ENCODE results near the gene C11orf87. TPM values are rescaled to one million over a fixed set of nuclear protein-coding genes. Genes with fewer than 3 reads are reported as not detected.

Gene C11orf87
- polyA plus RNA-seq, 3 donors: not detected

DNA sequence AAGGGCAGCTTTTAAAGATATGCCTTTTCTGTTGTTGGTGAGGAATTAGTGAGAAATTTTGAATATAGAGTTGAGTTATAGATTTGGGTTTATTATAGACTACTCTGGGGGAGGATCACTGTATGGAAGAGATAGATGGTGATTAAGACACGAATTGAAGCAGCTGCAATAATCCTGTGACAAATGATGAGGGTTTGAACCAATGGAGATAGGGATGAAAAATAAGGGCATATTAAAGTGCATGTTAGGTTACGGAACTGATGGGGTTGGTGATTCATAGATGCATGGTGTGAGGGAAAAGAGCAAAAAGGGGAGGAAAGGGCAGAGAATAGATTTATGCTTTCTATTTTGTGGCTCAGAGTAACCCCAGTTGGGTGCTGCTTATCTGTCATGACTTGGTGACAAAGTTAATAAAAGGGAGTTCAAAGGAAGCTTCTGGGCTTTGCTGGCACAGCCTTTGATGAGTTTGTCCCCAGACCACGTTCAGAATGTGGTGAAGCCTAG is 11.8 kb downstream of the C11orf87 start:
- Histone ChIP-seq H3K27ac (ENCODE audit: low read depth in 1 of 2, low read length in 2 of 2) (no peak overlapping the region), H3K9ac (ENCODE audit: insufficient read depth, low read length, poor library complexity, severe bottlenecking) (no peak overlapping the region), H3K27me3 (ENCODE audit: control insufficient read depth in 2 of 2, insufficient read depth in 2 of 2, low read length in 2 of 2) (no peaks in the 10 kb centered on the region), H3K9me3 (replicated peaks in 1 of 2; ENCODE audit: control insufficient read depth in 1 of 2, insufficient read depth in 1 of 2, low read length in 2 of 2) (no peaks in the 10 kb centered on the region), H3K4me3 (replicated peaks in 1 of 3; ENCODE audit: low read depth in 2 of 3, low read length in 3 of 3) (no peak overlapping the region), H3K79me2 (ENCODE audit: insufficient read depth, low read length) (no peaks in the 10 kb centered on the region), H3K4me2 (replicated peaks; ENCODE audit: extremely low read depth, low read length, poor library complexity, severe bottlenecking) (no peak overlapping the region), H4K20me1 (ENCODE audit: insufficient read depth, low read length) (no peaks in the 10 kb centered on the region), H2AFZ (ENCODE audit: insufficient read depth, low read depth, low read length, poor library complexity, severe bottlenecking) (no peak overlapping the region), H3K4me1 (ENCODE audit: control insufficient read depth in 1 of 2, insufficient read depth in 2 of 2, low read length in 2 of 2) (no peaks in the 10 kb centered on the region), H3K36me3 (replicated peaks in 1 of 2; ENCODE audit: control insufficient read depth in 1 of 2, insufficient read depth in 2 of 2, low read length in 2 of 2) (no peaks in the 10 kb centered on the region)
- Mint-ChIP-seq H3K4me3 (no peak overlapping the region), H3K9me3 (peaks cover 0 to 2% (median 0%) of the 10 kb centered on the region in 7 donors), H3K4me1 (no peaks in the 10 kb centered on the region), H3K27me3 (ENCODE audit: low read depth in 3 of 3) (peaks cover 0 to 3% (median 2%) of the 10 kb centered on the region in 3 donors), H3K36me3 (no peaks in the 10 kb centered on the region), H3K27ac (no peak overlapping the region)
- 63% methylated on average over 3 of the region's 3 CpGs for WGBS (ENCODE audit: insufficient coverage)
- DNase-seq: no peak
- intact Hi-C loops (cut with micrococcal nuclease): no loop called here
- TF ChIP-seq, protein P1, sequence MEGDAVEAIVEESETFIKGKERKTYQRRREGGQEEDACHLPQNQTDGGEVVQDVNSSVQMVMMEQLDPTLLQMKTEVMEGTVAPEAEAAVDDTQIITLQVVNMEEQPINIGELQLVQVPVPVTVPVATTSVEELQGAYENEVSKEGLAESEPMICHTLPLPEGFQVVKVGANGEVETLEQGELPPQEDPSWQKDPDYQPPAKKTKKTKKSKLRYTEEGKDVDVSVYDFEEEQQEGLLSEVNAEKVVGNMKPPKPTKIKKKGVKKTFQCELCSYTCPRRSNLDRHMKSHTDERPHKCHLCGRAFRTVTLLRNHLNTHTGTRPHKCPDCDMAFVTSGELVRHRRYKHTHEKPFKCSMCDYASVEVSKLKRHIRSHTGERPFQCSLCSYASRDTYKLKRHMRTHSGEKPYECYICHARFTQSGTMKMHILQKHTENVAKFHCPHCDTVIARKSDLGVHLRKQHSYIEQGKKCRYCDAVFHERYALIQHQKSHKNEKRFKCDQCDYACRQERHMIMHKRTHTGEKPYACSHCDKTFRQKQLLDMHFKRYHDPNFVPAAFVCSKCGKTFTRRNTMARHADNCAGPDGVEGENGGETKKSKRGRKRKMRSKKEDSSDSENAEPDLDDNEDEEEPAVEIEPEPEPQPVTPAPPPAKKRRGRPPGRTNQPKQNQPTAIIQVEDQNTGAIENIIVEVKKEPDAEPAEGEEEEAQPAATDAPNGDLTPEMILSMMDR (IDR thresholded peaks at IDR 0.05): no peak

DNA sequence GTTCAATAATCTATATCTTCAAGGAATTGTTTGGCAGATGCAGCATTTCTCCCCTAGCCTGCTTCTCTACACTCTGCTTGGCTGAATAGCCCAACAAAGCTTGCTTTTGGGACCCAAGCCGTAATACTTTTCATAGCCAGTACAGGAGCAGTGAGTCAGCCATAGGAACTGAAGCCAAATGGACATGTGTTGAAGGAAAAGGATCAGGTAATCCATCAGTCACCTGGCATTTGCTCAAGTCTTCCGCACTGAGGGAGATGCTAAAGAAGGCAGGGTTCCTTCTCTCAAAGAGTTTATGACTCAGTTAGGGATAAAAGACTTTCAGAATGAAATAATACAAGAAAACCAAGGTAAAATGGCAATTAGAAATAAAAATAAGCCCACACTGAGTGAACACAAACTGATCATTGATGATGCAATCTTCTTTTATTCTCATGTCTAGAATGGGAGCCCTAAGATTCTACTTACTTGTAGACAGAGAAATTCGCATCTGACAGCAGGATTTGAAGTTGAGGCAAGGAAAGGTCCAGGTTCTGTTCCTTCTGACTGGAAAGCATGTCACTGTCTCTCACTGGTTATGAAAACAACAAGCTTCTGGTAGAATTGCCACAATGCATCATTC is 13.2 kb downstream of the C11orf87 start:
- WGBS (ENCODE audit: insufficient coverage): 50% methylated on average over 1 of the region's 3 CpGs
- H3K27me3 Mint-ChIP-seq (ENCODE audit: low read depth in 3 of 3): peaks cover 0 to 2% (median 0%) of the 10 kb centered on the region in 3 donors
- H3K9me3 Mint-ChIP-seq: no peaks in the 10 kb centered on the region
- H3K4me1 Mint-ChIP-seq: no peaks in the 10 kb centered on the region
- Histone ChIP-seq H3K4me3 (replicated peaks in 1 of 3; ENCODE audit: low read depth in 2 of 3, low read length in 3 of 3) (no peak overlapping the region), H3K9me3 (replicated peaks in 1 of 2; ENCODE audit: control insufficient read depth in 1 of 2, insufficient read depth in 1 of 2, low read length in 2 of 2) (no peaks in the 10 kb centered on the region), H3K9ac (ENCODE audit: insufficient read depth, low read length, poor library complexity, severe bottlenecking) (no peak overlapping the region), H3K27ac (ENCODE audit: low read depth in 1 of 2, low read length in 2 of 2) (no peak overlapping the region), H3K36me3 (replicated peaks in 1 of 2; ENCODE audit: control insufficient read depth in 1 of 2, insufficient read depth in 2 of 2, low read length in 2 of 2) (no peaks in the 10 kb centered on the region), H2AFZ (ENCODE audit: insufficient read depth, low read depth, low read length, poor library complexity, severe bottlenecking) (no peak overlapping the region), H3K4me1 (ENCODE audit: control insufficient read depth in 1 of 2, insufficient read depth in 2 of 2, low read length in 2 of 2) (no peaks in the 10 kb centered on the region), H3K79me2 (ENCODE audit: insufficient read depth, low read length) (no peaks in the 10 kb centered on the region), H4K20me1 (ENCODE audit: insufficient read depth, low read length) (no peaks in the 10 kb centered on the region), H3K4me2 (replicated peaks; ENCODE audit: extremely low read depth, low read length, poor library complexity, severe bottlenecking) (no peak overlapping the region), H3K27me3 (ENCODE audit: control insufficient read depth in 2 of 2, insufficient read depth in 2 of 2, low read length in 2 of 2) (no peaks in the 10 kb centered on the region)
- intact Hi-C loops (cut with micrococcal nuclease): no loop called here
- H3K4me3 Mint-ChIP-seq: no peak overlapping the region
- TF ChIP-seq, protein P1 (IDR thresholded peaks at IDR 0.05): no peak
- no peaks in the 10 kb centered on the region for H3K36me3 Mint-ChIP-seq
- no peak for DNase-seq
- no peak overlapping the region for H3K27ac Mint-ChIP-seq

Measured in CD14-positive monocyte (primary cell).